ENCODE measurements around the gene CASK.

CASK gene, protein sequence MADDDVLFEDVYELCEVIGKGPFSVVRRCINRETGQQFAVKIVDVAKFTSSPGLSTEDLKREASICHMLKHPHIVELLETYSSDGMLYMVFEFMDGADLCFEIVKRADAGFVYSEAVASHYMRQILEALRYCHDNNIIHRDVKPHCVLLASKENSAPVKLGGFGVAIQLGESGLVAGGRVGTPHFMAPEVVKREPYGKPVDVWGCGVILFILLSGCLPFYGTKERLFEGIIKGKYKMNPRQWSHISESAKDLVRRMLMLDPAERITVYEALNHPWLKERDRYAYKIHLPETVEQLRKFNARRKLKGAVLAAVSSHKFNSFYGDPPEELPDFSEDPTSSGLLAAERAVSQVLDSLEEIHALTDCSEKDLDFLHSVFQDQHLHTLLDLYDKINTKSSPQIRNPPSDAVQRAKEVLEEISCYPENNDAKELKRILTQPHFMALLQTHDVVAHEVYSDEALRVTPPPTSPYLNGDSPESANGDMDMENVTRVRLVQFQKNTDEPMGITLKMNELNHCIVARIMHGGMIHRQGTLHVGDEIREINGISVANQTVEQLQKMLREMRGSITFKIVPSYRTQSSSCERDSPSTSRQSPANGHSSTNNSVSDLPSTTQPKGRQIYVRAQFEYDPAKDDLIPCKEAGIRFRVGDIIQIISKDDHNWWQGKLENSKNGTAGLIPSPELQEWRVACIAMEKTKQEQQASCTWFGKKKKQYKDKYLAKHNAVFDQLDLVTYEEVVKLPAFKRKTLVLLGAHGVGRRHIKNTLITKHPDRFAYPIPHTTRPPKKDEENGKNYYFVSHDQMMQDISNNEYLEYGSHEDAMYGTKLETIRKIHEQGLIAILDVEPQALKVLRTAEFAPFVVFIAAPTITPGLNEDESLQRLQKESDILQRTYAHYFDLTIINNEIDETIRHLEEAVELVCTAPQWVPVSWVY

DNA sequence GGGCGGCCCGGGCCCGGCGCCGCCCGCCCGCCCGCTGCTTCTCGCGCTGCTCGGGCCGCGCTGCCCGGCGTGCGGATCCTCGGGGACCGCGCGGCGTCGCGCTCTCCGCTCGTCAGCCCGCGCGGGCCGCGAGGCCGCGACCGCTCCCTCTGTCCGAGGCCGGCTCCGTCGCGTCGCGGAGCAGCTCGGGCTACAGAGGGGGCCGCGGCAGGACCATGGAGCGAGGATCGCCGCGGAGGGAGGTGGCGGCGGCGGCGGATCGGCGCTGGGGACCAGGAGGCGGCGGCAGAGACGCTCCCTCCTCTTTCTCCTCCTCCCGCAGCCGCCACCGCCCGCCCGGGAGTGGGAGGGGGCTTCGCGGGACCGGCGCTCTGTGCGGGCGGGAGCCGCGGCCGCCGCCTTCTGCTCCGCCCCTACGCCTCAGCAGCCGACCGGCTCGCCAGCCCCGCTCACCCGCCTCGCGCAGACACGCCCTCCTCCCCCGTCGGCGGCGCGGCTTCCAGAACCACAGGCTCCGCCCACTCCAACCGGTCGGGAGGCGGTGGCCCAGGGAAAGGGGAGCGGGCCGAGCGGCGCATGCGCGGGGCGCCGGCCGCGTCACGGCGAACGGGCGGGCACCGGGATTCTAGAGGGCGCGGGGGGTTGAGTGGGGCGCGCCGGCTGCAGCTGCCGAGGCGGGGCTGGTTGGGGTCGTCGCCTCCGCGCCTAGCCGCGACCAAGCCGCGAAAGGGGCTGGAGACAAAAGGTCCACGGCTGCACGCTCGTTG, at the start of gene CASK:
CASK (minus strand) TSS at position 344 of the 767 bp plus-strand sequence. CDS start 566 bp downstream, outside the sequence.
- DNase-seq = peak; percentile 81

DNA sequence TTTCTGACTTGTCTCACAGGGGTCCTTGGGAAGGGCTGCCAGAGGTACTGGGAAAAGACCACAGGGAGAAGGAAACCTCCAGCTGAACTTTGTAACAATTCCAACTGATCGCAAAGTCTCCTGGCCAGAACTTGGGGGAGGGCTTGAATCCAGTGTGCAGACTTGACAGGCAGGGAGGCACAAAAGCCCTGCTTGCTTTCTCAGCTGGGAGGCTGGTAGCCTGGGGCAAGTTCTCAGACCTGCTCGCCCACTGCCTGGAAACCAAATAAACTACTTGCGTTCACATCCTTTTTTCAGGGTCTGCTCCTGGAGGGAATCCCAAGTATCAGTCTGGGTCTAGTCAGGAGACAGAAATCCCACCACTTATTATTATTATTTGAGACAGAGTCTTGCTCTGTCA, 48.0 kb upstream of the CASK start:
- no peak for DNase-seq

DNA sequence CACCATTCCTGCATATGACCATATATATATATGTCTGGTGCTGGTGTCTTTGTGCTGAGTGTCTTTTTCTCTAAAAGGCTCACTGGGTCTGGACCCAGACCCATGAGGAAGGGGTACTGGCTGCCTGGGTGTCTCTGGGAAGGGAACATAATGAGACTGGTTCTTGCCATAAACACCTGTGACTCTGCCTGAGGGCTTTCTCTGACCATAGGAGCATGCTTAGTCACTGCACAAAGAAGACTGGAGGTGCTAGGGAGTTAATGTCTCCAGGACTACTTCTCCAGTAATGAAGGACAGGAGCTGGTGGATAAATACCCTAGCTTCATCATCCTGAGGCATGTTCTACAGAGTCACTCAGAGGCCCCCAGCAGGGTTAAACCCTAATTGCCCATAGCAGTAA, 47.1 kb upstream of the CASK start:
- no peak for DNase-seq

DNA sequence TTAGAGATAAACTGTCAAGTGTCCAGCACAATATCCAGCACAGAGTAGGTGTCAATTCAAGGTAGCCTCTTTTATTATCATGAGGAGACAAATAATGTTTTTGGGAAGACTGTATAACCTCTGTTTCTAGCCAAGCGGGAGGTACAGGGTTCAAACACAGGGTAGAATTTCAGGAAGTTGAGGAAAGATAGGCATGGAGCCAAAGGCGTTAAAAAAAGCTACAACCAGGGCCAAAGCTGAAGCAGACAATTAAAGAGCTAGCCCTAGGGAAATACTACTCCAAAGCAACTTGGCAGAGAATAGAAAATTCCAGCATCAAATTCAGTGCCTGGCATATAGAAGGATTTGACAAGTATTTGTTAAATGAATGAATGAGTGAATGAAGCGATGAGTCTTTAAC, 40.0 kb upstream of the CASK start:
- DNase-seq = no peak

DNA sequence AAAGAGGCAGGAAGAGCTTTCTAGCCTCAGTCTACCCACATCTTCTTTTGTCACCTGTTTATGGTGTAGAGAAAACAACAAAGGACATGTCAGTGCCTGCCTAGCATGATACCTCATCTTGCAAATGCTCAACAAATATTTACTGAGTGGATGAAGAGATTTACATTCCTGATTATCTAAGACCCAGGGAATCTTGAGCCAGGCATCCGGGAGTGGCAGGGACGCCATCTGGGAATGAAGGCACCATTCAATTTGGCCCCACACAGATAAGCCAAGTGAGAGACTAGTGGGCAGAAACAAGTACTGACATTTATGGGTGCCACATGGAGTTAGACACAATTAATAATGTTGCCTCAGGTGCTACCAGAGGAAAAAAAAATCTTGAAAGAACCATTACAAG, 36.8 kb upstream of the CASK start:
- DNase-seq = no peak

DNA sequence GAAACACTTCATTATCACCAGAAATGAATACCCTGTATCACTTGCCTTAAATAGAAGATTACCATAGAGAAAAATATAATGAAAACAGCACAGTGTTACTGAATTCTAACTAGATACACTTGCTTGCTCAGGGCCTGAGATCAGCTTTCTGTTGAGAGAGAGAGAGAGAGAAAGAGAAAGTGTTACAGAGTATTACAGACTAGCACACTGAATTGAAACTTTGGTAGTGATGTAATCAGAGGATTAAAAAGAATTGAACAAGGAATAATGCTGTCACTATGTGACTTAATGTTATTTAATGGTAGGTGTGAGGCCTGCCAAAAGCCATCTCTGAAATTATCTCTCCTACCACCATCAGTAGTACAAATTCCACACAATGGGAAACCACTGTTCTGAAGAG, 35.5 kb upstream of the CASK start:
- DNase-seq = no peak

DNA sequence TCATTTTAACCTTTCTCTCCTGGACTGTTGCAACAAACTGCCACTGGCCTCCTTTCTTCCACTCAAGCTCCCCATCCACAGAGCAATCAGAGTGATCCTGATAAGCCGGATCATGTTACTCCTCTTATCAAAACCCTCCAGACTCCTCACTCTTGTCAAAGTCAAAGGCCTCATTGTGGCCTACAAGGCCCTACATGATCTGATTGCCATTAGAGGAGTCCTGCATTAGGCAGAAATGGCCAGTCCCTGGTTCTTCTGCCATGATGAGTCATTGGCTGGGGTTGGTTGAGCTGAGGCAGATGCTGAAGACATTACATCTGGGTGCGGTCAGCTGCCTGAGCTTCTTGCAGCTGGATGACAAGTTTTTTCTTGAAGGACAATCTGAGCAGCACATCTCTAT, 32.7 kb upstream of the CASK start:
- DNase-seq = no peak

DNA sequence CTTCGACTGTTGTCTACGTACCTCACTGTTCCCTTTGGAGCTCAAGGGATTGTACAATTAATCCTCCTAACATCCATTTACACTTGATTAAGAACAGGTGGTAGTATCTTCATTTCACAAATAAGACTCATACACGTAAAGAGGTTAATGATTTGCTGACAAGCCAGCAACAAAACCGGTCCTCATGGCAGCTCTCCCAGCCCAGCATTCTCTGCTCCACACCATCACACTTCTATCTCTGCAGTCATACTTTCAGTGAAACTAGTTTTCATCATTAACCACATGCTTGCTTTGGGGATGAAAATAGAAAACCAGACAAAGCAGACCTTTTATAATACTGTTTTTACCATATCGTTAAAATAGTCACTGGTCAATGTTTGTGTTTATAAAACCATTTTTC, 28.7 kb upstream of the CASK start:
- no peak for DNase-seq

DNA sequence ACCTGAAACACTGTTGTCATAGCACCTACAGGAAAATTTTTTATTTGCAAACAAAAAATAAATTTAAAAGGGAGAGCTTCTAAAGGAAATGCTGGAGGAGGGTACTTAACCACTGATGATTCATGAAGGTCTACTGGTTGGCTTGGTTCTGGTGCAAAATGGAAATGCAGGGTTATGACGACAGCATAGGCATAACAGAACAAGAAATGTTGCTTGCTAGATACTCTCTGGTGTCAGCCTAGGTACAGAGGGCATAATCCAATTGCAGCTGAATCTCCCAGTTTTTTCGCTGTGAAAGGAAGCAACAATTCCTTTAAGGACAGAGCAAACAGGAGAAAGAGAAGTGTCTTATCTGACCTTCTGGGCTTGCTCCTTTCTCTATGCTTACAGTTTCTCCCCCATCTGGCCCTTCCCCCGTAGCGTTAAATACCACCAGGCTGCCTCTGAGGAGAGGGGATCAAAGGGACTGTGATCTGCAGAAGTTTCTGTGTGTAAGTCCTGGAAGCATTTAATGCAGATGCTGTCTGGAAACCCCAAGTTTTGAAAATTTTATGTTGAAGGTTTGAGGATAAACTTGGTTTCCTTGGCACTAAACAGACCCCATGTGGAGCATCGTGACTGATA, 23.7 kb upstream of the CASK start:
- DNase-seq = no peak

DNA sequence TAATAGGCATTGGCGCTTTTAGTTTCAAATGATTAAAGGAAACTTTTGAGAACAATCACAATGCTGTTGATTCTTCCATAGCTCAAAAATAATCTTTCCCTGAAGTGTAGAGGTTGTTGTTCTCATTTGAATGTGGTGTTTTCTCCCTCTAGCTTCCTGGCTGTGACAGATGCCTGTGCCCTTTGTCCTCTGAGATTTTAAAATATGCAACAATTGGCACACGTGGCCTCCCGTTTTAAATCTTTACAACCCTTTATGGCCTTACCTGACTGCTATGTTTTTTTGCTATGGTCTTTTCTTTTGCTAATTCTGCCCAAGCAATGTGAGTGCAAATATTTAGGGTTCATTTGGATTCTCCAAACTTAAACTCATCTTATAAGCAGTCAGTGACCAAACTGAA, 22.9 kb upstream of the CASK start:
- DNase-seq = no peak

DNA sequence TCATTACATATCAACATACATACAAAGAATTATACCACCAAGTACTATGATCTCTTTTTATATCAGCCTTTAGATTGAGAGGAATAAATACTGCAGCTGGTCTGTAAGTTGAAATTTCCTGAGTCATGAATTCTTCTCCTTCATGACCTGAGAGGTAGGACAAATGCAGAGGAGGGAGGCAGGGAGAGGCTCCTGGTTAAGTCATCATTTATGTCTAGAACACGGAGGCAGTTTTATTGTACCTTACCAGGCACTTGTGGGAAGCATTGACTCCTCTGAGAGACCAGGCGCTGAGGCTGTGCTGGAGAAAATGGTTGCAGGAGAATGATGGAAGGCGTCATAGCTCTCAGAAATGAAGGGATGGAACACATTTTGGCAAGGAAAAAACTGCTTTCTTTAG, 12.5 kb upstream of the CASK start:
- no peak for DNase-seq

DNA sequence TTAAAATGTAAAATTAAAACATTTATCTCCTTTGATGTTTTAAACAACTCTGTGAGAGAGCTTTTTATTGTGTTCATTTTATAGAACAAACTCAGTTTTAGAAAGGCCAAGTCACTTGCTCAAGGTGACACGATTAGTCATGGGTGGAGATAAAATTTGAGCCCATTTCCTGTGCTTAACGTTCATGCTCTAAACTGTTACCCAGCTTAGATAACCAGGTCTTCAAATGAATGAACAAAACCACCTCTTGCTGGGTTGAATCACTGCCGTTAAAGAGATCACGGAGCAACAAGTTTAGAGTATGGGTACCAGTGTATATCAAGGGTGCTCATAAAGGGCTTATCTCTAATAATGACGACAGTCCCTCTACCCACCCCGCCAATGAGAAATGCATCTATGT, 10.2 kb upstream of the CASK start:
- DNase-seq = no peak

DNA sequence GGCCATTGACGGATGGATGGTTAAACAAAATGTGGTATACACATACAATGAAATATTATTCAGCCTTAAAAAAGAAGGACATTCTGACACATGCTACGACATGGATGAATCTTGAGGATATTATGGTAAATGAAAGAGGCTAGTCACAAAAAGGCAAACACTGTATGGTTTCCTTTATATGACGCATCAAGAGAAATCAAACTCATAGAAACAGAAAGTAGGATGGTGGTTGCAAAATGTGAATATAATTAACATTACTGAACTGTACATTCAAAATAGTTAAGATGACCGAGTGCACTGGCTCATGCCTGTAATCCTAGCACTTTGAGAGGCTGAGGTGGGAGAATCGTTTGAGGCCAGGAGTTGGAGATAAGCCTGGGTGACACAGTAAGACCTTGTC, 9.5 kb upstream of the CASK start:
- no peak for DNase-seq

DNA sequence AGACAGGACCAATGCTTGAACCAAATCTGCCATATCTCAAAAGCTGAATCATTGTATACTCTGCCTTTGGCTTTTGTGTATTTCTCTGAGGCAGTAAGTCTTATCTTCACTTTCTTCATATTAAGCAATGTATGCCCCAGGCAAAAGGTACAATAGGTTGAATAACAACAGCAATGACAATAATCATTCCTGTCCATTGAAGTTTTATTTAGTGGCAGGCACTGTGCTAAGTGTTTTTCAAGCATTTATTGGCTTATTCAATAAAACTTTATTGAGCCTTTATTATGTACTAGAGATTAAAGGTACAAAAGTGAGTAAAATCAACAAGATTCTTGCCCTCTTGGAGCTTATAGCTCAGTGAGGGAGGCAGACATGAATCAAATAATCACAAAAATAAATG, 8.2 kb upstream of the CASK start:
- no peak for DNase-seq

DNA sequence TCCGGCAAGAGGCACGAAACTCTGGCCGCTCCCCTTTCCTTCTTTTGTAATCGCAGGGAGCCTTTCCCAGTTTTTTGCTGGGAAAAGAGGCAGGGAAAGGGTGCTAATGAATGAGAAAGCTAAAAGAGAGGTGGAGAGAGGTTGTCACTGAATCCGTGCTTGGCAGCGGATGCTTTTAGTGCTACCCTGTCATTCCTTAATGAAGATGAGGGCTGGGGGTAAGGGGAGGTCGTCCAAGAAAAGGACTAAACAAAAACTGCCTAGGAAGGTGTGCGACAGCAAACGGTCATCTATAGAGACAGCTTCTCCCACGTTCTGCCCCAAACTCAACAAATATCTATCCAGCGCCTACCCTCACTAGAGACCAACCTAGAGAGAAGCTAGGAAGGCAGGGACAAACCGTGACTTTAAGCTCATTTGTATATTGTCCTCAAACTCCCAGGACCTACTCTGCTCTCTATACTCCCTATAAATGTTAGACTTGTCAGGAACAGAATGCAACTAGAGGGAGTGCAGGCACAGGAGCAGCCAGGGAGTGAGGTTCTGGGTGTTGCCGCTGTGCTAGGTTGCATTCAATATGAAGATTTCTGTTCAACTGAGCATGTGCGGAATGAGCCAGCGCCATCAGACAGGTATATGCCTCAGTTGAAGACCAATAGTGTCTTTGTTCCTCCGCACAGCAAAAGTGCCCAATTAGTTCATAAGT, 777 bp upstream of the CASK start:
- peak; percentile 66 for DNase-seq

DNA sequence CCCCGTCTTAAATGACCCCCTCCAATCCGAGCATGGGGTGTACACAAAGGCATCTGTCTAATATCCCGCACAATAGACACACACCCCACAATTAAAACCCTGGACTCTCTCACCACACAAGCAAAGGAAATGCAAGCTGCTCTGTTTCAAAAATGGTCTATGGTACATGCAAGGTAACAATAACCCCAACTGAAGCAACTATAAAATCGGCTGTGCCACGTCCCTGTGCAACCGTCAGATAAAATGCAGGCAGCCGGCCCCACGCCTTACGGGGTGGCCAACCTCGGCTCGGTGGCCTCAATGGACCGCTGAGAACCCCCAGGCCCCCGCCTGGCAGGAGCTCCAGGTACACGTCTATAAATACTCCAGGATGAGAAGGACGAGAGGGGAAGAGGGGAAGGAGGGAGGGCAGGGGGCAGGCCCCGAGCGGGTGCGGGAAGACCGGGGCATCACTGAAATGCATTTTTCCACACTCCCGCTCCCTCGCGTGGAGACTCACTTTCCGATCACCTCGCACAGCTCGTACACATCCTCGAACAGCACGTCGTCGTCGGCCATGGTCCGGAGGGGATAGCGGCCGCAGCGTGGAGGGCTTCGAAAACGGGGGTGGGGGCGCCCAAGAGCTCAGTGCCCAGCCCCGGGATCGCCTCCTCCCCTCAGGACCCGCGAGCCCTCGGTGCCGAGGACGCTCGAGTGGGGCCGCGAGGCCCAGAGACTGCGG, 763 bp downstream of the CASK start:
- DNase-seq = peak; percentile 39

DNA sequence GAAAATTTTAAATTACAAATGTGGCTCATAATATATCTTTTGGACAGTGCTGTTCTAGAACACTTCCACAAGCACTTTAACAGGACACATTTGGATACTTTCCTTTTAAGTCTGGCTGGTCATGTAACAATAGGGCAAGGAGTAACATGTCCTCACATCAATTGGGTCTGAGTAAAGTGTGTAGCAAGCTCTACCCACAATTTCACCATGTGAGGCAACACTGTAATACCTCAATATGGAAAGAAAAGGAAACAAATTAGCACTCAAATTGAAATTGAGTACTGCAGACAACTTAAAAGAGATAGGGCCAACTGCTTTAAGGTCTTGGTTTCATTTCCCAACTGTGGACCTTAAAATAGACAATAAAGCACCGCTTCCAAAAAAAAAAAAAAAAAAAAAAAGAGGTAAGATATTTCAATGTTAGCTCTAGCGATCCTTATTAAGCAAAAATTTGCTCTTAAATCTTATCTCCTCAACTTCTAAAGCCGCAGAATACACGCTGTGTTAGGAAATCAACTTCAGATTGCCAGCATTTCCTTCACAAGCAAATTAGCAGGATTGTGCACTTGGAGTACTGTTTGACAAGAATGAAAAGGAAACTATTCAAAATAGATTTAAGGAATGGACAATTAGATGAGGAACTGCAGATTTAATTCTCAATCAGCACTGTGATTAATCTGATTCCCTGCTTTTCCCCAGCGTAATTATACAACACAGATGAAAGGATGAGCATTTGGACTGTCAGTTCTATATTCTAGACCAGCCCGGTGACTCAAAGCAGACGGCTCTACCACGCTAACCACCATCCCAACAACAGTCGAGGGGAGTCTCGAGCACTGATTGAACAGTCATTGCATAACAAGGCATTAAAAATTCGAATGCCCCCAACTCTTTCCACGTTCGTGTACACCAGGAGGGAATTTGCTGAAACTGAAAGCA, 1.6 kb downstream of the CASK start:
- DNase-seq = peak; percentile 30

DNA sequence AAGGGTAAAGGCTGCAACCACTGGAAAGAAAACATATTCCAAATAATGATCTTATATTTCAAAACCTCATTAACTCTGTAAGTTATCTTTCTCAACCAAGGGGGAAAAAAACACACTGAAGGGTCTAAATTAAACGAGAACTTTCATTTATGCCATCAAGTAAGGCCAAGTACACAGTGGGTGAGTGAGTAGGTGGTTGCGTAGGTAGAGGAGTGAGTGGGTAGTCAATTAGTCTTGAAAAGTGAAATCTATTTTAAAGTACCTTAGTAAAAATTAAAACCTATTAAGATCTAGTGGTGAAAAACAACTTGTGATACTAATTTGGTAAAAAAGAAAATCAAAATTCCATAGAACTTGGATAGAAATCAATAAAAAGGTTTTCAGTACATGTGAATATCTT, 3.5 kb downstream of the CASK start:
- DNase-seq = no peak

DNA sequence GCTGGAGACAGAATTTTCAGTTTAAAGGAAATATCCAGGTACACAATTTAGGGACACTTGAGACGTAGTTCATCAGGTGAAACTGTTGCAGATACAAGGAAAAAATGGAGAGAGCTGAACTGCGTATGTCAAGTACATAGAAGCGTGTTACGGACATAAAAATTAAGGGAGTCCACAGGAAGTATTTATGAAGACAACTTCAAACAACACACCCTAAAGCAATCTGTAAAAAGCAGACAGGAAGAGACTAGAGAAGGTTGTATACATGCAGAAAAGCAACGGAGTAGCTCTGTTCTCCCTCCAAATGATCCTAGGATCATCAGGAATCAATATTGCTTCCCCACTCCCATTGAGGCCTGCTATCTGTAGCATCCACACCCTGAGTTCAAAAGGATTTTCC, 5.8 kb downstream of the CASK start:
- no peak for DNase-seq

DNA sequence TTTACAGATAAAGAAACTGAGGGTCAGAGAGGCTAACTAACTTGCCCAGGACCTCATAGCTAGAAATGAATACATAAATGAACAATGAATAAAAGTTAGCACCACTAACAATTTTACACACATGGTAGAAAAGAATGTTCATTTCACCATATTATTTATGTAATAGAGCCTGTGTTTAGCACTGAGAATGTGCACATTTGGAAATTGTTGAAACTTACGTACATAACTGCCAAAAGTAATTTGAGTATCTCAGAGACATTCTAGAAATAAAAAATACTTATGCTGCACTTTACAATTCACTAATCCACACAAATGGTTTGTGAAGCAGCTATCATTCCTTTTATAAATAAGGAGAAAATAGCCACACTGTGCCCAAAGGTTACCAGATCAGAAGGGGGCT, 9.9 kb downstream of the CASK start:
- no peak for DNase-seq

Data from NCI-H2171 treated with DMSO at 0.1 percent for 48 hours (cell line).